Measurements from ENCODE around the gene CLDN7. TPM values are rescaled to one million over a fixed set of nuclear protein-coding genes. Genes with fewer than 3 reads are reported as not detected.

CLDN7 gene
- 1.5 to 3.0 TPM (median 2.0 TPM) in 5 replicates for total RNA-seq (2022; extraction: Qiagen RNA extraction)

GRCh38 chr17:7262192-7262934 lies at the start of gene CLDN7:
Gene CLDN7, minus strand, starts transcription at chr17:7262478. Its CDS starts 435 bp downstream, at chr17:7262043.

GRCh38 chr17:7306911-7307685 lies 44.8 kb upstream of the CLDN7 start, which contains the start of gene EIF5A:
Gene EIF5A, plus strand, starts transcription at chr17:7307628. Its CDS starts 2,008 bp downstream, at chr17:7309636.

GRCh38 chr17:7294614-7295153 lies 32.4 kb upstream of the CLDN7 start, which contains the start of gene YBX2:
Gene YBX2, minus strand, starts transcription at chr17:7294639. Its CDS starts 139 bp downstream, at chr17:7294500.

GRCh38 chr17:7281074-7281952 lies 19.0 kb upstream of the CLDN7 start, which contains the start of gene SLC2A4:
Gene SLC2A4, plus strand, starts transcription at chr17:7281718. Its CDS starts 217 bp downstream, at chr17:7281935.

GRCh38 chr17:7252176-7253043 lies 9.9 kb downstream of the CLDN7 start, which contains the start of gene ELP5:
Gene ELP5, plus strand, starts transcription at chr17:7252215. Its CDS starts 336 bp downstream, at chr17:7252551.

GRCh38 chr17:7251661-7252175 lies 10.6 kb downstream of the CLDN7 start, which contains the start of gene CTDNEP1:
Gene CTDNEP1, minus strand, starts transcription at chr17:7251734. Its CDS starts 438 bp downstream, at chr17:7251296.

GRCh38 chr17:7241783-7242716 lies 20.2 kb downstream of the CLDN7 start, which contains the start of gene GABARAP:
Gene GABARAP, minus strand, starts transcription at chr17:7242449. Its CDS starts 119 bp downstream, at chr17:7242330.

GRCh38 chr17:7239091-7240027 lies 22.9 kb downstream of the CLDN7 start, which contains the start of gene PHF23:
Gene PHF23, minus strand, starts transcription at chr17:7239457. Its CDS starts 178 bp downstream, at chr17:7239279.

GRCh38 chr17:7234083-7234951 lies 28.0 kb downstream of the CLDN7 start, which contains the start of gene DVL2:
Gene DVL2, minus strand, starts transcription at chr17:7234517. Its CDS starts 255 bp downstream, at chr17:7234262.

GRCh38 chr17:7219812-7220592 lies 42.3 kb downstream of the CLDN7 start, which contains the start of the genes ACADVL and DLG4:
Gene ACADVL, plus strand, starts transcription at chr17:7219938. Its CDS starts 47 bp downstream, at chr17:7219985.
Gene DLG4, minus strand, starts transcription at chr17:7219836.

Other genes starting within 250 kb of the CLDN7 start
- gene RNASEK, start 249.9 kb downstream of the CLDN7 start, total RNA-seq (2022; extraction: Qiagen RNA extraction), result 415 to 498 TPM (median 447 TPM) in 5 replicates
- not detected in 5 replicates for gene BCL6B, start 239.4 kb downstream of the CLDN7 start, total RNA-seq (2022; extraction: Qiagen RNA extraction)
- 7.4 to 9.1 TPM (median 8.8 TPM) in 5 replicates for gene SLC16A13, start 226.5 kb downstream of the CLDN7 start, total RNA-seq (2022; extraction: Qiagen RNA extraction)
- gene SLC16A11, start 218.4 kb downstream of the CLDN7 start, total RNA-seq (2022; extraction: Qiagen RNA extraction), result not detected in 5 replicates
- not detected in 5 replicates for gene CLEC10A, start 182.2 kb downstream of the CLDN7 start, total RNA-seq (2022; extraction: Qiagen RNA extraction)
- gene ASGR2, start 147.7 kb downstream of the CLDN7 start, total RNA-seq (2022; extraction: Qiagen RNA extraction), result 0.19 TPM in 1 of 5 replicates, not detected in the others
- 0.77 to 1.3 TPM (median 1.0 TPM) in 5 replicates for gene ASGR1, start 83.1 kb downstream of the CLDN7 start, total RNA-seq (2022; extraction: Qiagen RNA extraction)
- 6.2 to 7.8 TPM (median 6.7 TPM) in 5 replicates for gene DLG4, start 42.6 kb downstream of the CLDN7 start, total RNA-seq (2022; extraction: Qiagen RNA extraction)
- gene ACADVL, start 42.5 kb downstream of the CLDN7 start, total RNA-seq (2022; extraction: Qiagen RNA extraction), result 329 to 477 TPM (median 426 TPM) in 5 replicates
- 30.2 to 44.4 TPM (median 41.9 TPM) in 5 replicates for gene DVL2, start 28.0 kb downstream of the CLDN7 start, total RNA-seq (2022; extraction: Qiagen RNA extraction)
- 86.3 to 101 TPM (median 94.7 TPM) in 5 replicates for gene PHF23, start 23.0 kb downstream of the CLDN7 start, total RNA-seq (2022; extraction: Qiagen RNA extraction)
- 638 to 781 TPM (median 668 TPM) in 5 replicates for gene GABARAP, start 20.0 kb downstream of the CLDN7 start, total RNA-seq (2022; extraction: Qiagen RNA extraction)
- 213 to 239 TPM (median 227 TPM) in 5 replicates for gene CTDNEP1, start 10.7 kb downstream of the CLDN7 start, total RNA-seq (2022; extraction: Qiagen RNA extraction)
- 128 to 149 TPM (median 131 TPM) in 5 replicates for gene ELP5, start 10.3 kb downstream of the CLDN7 start, total RNA-seq (2022; extraction: Qiagen RNA extraction)
- gene SLC2A4, start 19.2 kb upstream of the CLDN7 start, total RNA-seq (2022; extraction: Qiagen RNA extraction), result 0.28 to 0.57 TPM (median 0.35 TPM) in 5 replicates
- 0.35 to 0.65 TPM (median 0.56 TPM) in 5 replicates for gene YBX2, start 32.2 kb upstream of the CLDN7 start, total RNA-seq (2022; extraction: Qiagen RNA extraction)
- gene EIF5A, start 45.1 kb upstream of the CLDN7 start, total RNA-seq (2022; extraction: Qiagen RNA extraction), result 1,593 to 1,803 TPM (median 1,704 TPM) in 5 replicates
- 92.1 to 108 TPM (median 95.9 TPM) in 5 replicates for gene GPS2, start 52.9 kb upstream of the CLDN7 start, total RNA-seq (2022; extraction: Qiagen RNA extraction)
- gene NEURL4, start 66.9 kb upstream of the CLDN7 start, total RNA-seq (2022; extraction: Qiagen RNA extraction), result 22.4 to 41.3 TPM (median 31.1 TPM) in 5 replicates
- gene ACAP1, start 74.1 kb upstream of the CLDN7 start, total RNA-seq (2022; extraction: Qiagen RNA extraction), result 2.7 to 6.9 TPM (median 5.1 TPM) in 5 replicates
- gene KCTD11, start 89.7 kb upstream of the CLDN7 start, total RNA-seq (2022; extraction: Qiagen RNA extraction), result 11.0 to 13.1 TPM (median 11.3 TPM) in 5 replicates
- not detected in 5 replicates for gene TMEM95, start 92.7 kb upstream of the CLDN7 start, total RNA-seq (2022; extraction: Qiagen RNA extraction)
- 1.2 to 1.8 TPM (median 1.4 TPM) in 5 replicates for gene TNK1, start 118.6 kb upstream of the CLDN7 start, total RNA-seq (2022; extraction: Qiagen RNA extraction)
- 37.1 to 48.8 TPM (median 43.3 TPM) in 5 replicates for gene PLSCR3, start 132.0 kb upstream of the CLDN7 start, total RNA-seq (2022; extraction: Qiagen RNA extraction)
- 203 to 237 TPM (median 220 TPM) in 5 replicates for gene TMEM256, start 141.6 kb upstream of the CLDN7 start, total RNA-seq (2022; extraction: Qiagen RNA extraction)
- 12.6 to 19.8 TPM (median 16.8 TPM) in 5 replicates for gene NLGN2, start 145.4 kb upstream of the CLDN7 start, total RNA-seq (2022; extraction: Qiagen RNA extraction)
- not detected in 5 replicates for gene SPEM1, start 157.8 kb upstream of the CLDN7 start, total RNA-seq (2022; extraction: Qiagen RNA extraction)
- gene SPEM2, start 163.1 kb upstream of the CLDN7 start, total RNA-seq (2022; extraction: Qiagen RNA extraction), result not detected in 5 replicates
- not detected in 5 replicates for gene SPEM3, start 166.4 kb upstream of the CLDN7 start, total RNA-seq (2022; extraction: Qiagen RNA extraction)
- 9.8 to 13.6 TPM (median 12.4 TPM) in 5 replicates for gene TMEM102, start 173.0 kb upstream of the CLDN7 start, total RNA-seq (2022; extraction: Qiagen RNA extraction)
- 0.82 to 1.3 TPM (median 0.82 TPM) in 5 replicates for gene FGF11, start 177.0 kb upstream of the CLDN7 start, total RNA-seq (2022; extraction: Qiagen RNA extraction)
- gene CHRNB1, start 182.6 kb upstream of the CLDN7 start, total RNA-seq (2022; extraction: Qiagen RNA extraction), result 8.2 to 10.6 TPM (median 8.6 TPM) in 5 replicates
- gene ZBTB4, start 217.2 kb upstream of the CLDN7 start, total RNA-seq (2022; extraction: Qiagen RNA extraction), result 20.5 to 25.6 TPM (median 24.4 TPM) in 5 replicates
- 0.07 TPM in 1 of 5 replicates, not detected in the others for gene SLC35G6, start 219.0 kb upstream of the CLDN7 start, total RNA-seq (2022; extraction: Qiagen RNA extraction)
- gene POLR2A, start 221.9 kb upstream of the CLDN7 start, total RNA-seq (2022; extraction: Qiagen RNA extraction), result 56.9 to 82.2 TPM (median 79.5 TPM) in 5 replicates